ENCODE measurements around the gene TSHZ2.
"Not testable (repeated sequence)": the region's sequence is repeated elsewhere in the genome, so short reads cannot be mapped to it uniquely, and the experiment has no call there.

Gene TSHZ2

DNA sequence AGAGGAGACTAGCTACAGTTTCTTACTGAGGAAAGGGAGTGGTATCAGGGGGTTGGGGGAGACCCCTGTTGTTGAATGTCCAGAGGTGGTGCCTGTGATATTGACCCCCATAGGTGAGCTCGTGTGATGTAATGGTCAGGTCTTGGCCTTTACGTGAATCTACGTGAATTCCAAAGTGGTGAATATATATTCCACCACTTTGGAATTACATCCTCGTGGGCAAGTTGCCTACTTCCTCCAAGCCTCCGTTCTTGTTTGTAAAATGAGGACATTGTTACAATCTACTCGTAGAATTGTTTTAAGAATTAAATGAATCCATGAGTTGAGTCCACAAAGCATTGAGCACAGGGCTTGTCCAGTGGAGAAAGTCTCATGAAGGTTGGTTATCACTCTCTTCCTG lies 47.3 kb downstream of the TSHZ2 start:
- no peaks in the 10 kb centered on the region for H3K36me3 ChIP-seq (ENCODE audit: insufficient read depth, insufficient read length, low read length)
- H3K4me3 ChIP-seq (ENCODE audit: insufficient read length, low read depth) = no peak overlapping the region
- no peaks in the 10 kb centered on the region for H3K4me1 ChIP-seq (ENCODE audit: insufficient read depth, insufficient read length)
- no peaks in the 10 kb centered on the region for H3K27me3 ChIP-seq (ENCODE audit: insufficient read depth, insufficient read length)
- peaks cover 10% of the 10 kb centered on the region; the same call in 1 of the 2 replicates for H3K9me3 ChIP-seq (ENCODE audit: insufficient read depth, low read length)
- no peak overlapping the region for H3K9ac ChIP-seq (ENCODE audit: insufficient read length, low read depth)
- TF ChIP-seq YY1 (IDR thresholded peaks at IDR 0.05; ENCODE audit: insufficient read depth, insufficient read length) = no peak
- TF ChIP-seq SUZ12 (IDR thresholded peaks at IDR 0.05; ENCODE audit: extremely low read depth, insufficient read depth, insufficient read length) = no peak
- no peak for TF ChIP-seq ZNF274 (IDR thresholded peaks at IDR 0.05; ENCODE audit: low read depth, low read length)
- no peak for DNase-seq (ENCODE audit: low read depth, low spot score)

DNA sequence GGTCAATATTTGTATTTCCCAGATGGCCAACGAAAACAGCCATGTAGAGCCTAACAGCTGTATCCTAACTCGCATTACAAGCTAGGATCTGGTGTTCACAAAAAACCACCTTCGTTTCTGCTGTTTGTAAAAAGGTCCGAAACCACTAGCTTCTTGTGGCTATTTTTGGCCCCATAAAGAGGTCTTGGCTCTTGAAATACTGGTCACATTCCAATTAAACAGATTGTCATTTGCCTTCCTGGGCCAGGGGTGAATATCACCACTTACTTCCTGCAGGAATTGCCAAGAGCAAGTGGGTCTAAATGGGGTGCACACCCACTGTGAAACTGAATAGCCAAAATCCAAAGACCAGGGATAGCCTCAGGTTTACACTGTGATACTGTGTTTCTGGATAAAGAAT lies 48.2 kb downstream of the TSHZ2 start:
- H3K27me3 ChIP-seq (ENCODE audit: insufficient read depth, insufficient read length) = no peaks in the 10 kb centered on the region

GRCh38 chr20:53020834-53021233 lies 48.7 kb downstream of the TSHZ2 start:
- Histone ChIP-seq H3K4me1 (ENCODE audit: insufficient read depth, insufficient read length) (no peaks in the 10 kb centered on the region), H3K9me3 (ENCODE audit: insufficient read depth, low read length) (peaks cover 10% of the 10 kb centered on the region; the same call in 1 of the 2 replicates), H3K9ac (ENCODE audit: insufficient read length, low read depth) (no peak overlapping the region), H3K4me3 (ENCODE audit: insufficient read length, low read depth) (no peak overlapping the region), H3K36me3 (ENCODE audit: insufficient read depth, insufficient read length, low read length) (no peaks in the 10 kb centered on the region), H3K27me3 (ENCODE audit: insufficient read depth, insufficient read length) (no peaks in the 10 kb centered on the region)
- DNase-seq (ENCODE audit: low read depth, low spot score) = no peak
- TF ChIP-seq YY1 (IDR thresholded peaks at IDR 0.05; ENCODE audit: insufficient read depth, insufficient read length) (no peak), SUZ12 (IDR thresholded peaks at IDR 0.05; ENCODE audit: extremely low read depth, insufficient read depth, insufficient read length) (no peak), ZNF274 (IDR thresholded peaks at IDR 0.05; ENCODE audit: low read depth, low read length) (no peak)

More for the DNA sequence above, 48.2 kb downstream of the TSHZ2 start:
- DNase-seq (ENCODE audit: low read depth, low spot score) = no peak
- TF ChIP-seq YY1 (IDR thresholded peaks at IDR 0.05; ENCODE audit: insufficient read depth, insufficient read length) (no peak), ZNF274 (IDR thresholded peaks at IDR 0.05; ENCODE audit: low read depth, low read length) (no peak), SUZ12 (IDR thresholded peaks at IDR 0.05; ENCODE audit: extremely low read depth, insufficient read depth, insufficient read length) (no peak)
- Histone ChIP-seq H3K4me3 (ENCODE audit: insufficient read length, low read depth) (no peak overlapping the region), H3K9ac (ENCODE audit: insufficient read length, low read depth) (no peak overlapping the region), H3K4me1 (ENCODE audit: insufficient read depth, insufficient read length) (no peaks in the 10 kb centered on the region), H3K36me3 (ENCODE audit: insufficient read depth, insufficient read length, low read length) (no peaks in the 10 kb centered on the region), H3K9me3 (ENCODE audit: insufficient read depth, low read length) (peaks cover 10% of the 10 kb centered on the region; the same call in 1 of the 2 replicates)

DNA sequence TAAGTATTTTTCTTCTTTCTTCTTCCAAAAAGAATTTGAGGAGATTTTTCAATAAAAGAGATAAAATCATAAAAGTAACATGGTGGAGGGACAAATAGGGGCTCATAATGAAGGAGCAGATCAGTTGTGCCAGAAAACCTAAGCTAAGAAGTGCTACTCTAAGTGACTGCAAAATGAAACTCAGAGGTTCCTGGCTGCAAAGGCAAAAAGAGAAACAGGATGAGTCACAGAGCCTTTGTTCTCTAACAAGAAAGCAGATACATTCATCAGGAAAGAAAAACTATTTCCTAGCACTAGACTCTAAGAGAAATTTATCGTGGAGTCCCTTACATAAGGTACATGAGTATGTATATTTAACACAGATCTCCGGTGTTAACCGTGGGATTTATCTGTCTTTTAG lies 49.8 kb downstream of the TSHZ2 start:
- H3K9ac ChIP-seq (ENCODE audit: insufficient read length, low read depth) = no peak overlapping the region
- no peaks in the 10 kb centered on the region for H3K4me1 ChIP-seq (ENCODE audit: insufficient read depth, insufficient read length)
- 0 out of 2 replicates have a peak, but pooled peaks cover under 1% of the 10 kb centered on the region for H3K9me3 ChIP-seq (ENCODE audit: insufficient read depth, low read length)
- TF ChIP-seq YY1 (IDR thresholded peaks at IDR 0.05; ENCODE audit: insufficient read depth, insufficient read length) (no peak), ZNF274 (IDR thresholded peaks at IDR 0.05; ENCODE audit: low read depth, low read length) (no peak), SUZ12 (IDR thresholded peaks at IDR 0.05; ENCODE audit: extremely low read depth, insufficient read depth, insufficient read length) (no peak)
- no peaks in the 10 kb centered on the region for H3K27me3 ChIP-seq (ENCODE audit: insufficient read depth, insufficient read length)
- H3K4me3 ChIP-seq (ENCODE audit: insufficient read length, low read depth) = no peak overlapping the region
- no peak for DNase-seq (ENCODE audit: low read depth, low spot score)
- no peaks in the 10 kb centered on the region for H3K36me3 ChIP-seq (ENCODE audit: insufficient read depth, insufficient read length, low read length)

DNA sequence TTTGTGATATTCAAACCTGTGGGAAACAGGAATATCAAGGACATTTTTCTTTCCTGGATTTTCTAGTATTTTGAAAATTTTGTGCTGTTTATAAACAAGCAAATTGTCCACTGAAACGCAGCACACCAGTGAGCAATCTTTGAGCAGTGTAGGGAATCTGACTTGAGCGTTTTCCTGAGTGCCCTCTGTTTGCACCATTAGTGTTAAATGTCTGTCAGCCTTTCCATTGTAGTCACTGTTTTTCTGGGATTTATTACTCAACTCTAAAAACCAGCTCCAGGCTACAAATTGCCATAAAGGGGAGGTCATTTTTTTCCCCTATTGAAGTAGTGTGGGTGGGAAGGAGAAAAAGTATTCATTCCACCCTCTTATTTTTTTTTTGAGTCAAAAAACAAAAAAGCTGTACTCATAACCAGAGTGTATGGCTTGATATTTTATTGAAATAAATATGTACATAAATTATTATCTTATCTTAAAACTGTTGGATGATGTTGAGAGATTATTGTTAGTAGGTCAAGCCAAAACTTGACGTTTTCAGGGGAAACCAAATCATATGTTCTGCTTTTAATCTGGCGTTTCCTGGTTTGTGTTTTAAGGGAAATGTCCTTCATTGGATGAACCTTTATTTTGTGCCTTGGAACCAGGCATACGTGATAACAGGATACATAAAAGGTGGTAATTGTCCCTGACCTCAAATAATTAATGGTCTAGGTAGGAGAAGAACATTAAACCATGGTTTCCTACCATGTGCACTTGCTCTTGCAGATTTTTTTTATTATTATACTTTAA lies 51.8 kb downstream of the TSHZ2 start:
- no peak for DNase-seq (ENCODE audit: low read depth, low spot score)

GRCh38 chr20:53024653-53025052 lies 52.5 kb downstream of the TSHZ2 start:
- not testable (repeated sequence) for DNase-seq (ENCODE audit: low read depth, low spot score); H3K36me3 ChIP-seq (ENCODE audit: insufficient read depth, insufficient read length, low read length); H3K9me3 ChIP-seq (ENCODE audit: insufficient read depth, low read length); H3K27me3 ChIP-seq (ENCODE audit: insufficient read depth, insufficient read length); H3K4me1 ChIP-seq (ENCODE audit: insufficient read depth, insufficient read length); H3K9ac ChIP-seq (ENCODE audit: insufficient read length, low read depth); H3K4me3 ChIP-seq (ENCODE audit: insufficient read length, low read depth)

More for the DNA sequence above, 51.8 kb downstream of the TSHZ2 start:
- Histone ChIP-seq H3K4me1 (ENCODE audit: insufficient read depth, insufficient read length) (no peaks in the 10 kb centered on the region), H3K9ac (ENCODE audit: insufficient read length, low read depth) (no peak overlapping the region), H3K27me3 (ENCODE audit: insufficient read depth, insufficient read length) (no peaks in the 10 kb centered on the region), H3K4me3 (ENCODE audit: insufficient read length, low read depth) (no peak overlapping the region), H3K36me3 (ENCODE audit: insufficient read depth, insufficient read length, low read length) (no peaks in the 10 kb centered on the region), H3K9me3 (ENCODE audit: insufficient read depth, low read length) (no peaks in the 10 kb centered on the region)
- TF ChIP-seq YY1 (IDR thresholded peaks at IDR 0.05; ENCODE audit: insufficient read depth, insufficient read length) (no peak), ZNF274 (IDR thresholded peaks at IDR 0.05; ENCODE audit: low read depth, low read length) (no peak), SUZ12 (IDR thresholded peaks at IDR 0.05; ENCODE audit: extremely low read depth, insufficient read depth, insufficient read length) (no peak)

DNA sequence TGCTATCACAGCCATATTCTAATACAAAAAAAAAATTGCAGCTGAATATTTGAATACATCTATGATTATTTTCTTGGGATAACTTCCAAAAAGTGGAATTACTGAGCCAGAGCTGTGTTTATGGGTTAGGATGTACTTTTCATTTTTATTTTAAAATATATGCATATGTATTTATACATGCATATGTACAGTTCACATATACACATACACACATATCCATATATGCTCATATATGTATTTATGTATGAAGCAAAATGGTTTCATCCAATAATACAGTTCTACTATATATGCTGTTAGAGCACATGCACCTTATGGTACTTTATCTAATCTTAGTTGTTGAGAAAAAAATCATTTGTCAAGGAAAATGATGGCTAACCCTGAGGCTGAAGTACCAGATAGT lies 54.9 kb downstream of the TSHZ2 start:
- DNase-seq (ENCODE audit: low read depth, low spot score) = no peak
- Histone ChIP-seq H3K4me1 (ENCODE audit: insufficient read depth, insufficient read length) (no peaks in the 10 kb centered on the region), H3K9me3 (ENCODE audit: insufficient read depth, low read length) (no peaks in the 10 kb centered on the region), H3K36me3 (ENCODE audit: insufficient read depth, insufficient read length, low read length) (no peaks in the 10 kb centered on the region), H3K4me3 (ENCODE audit: insufficient read length, low read depth) (no peak overlapping the region), H3K9ac (ENCODE audit: insufficient read length, low read depth) (no peak overlapping the region), H3K27me3 (ENCODE audit: insufficient read depth, insufficient read length) (no peaks in the 10 kb centered on the region)
- TF ChIP-seq ZNF274 (IDR thresholded peaks at IDR 0.05; ENCODE audit: low read depth, low read length) (no peak), SUZ12 (IDR thresholded peaks at IDR 0.05; ENCODE audit: extremely low read depth, insufficient read depth, insufficient read length) (no peak), YY1 (IDR thresholded peaks at IDR 0.05; ENCODE audit: insufficient read depth, insufficient read length) (no peak)

Measured in NT2/D1 (cell line).